H1 (cell line): Measurements from ENCODE around the gene TIE1. TPM values are rescaled to one million over a fixed set of nuclear protein-coding genes. Genes with fewer than 3 reads are reported as not detected.

Experiments used
- CHD1 ChIP-seq: IDR thresholded peaks from 2 replicates; pipeline ENCODE4 v1.6.1; 2012; ENCODE audit warnings: low read depth, low read length, improper control_type of control experiment
- CHD7 ChIP-seq: fragments of 300-600 bp; sonication (generic); IDR thresholded peaks from 2 replicates; pipeline ENCODE4 v1.7.1; 2012; ENCODE audit warnings: low read length, moderate library complexity, mild to moderate bottlenecking, inconsistent platforms; ENCODE audit not compliant: insufficient replicate concordance
- EP300 ChIP-seq, 2 experiments: IDR thresholded peaks; 1 replicate in 1 of 2; 2 replicates in 1 of 2; pipeline ENCODE4 v1.6.1; 2011 to 2012; ENCODE audit warnings: low read depth in 2 of 2, low read length in 2 of 2, mild to moderate bottlenecking in 2 of 2, borderline replicate concordance in 1 of 2, inconsistent platforms in 1 of 2, moderate library complexity in 1 of 2
- JUND ChIP-seq: IDR thresholded peaks from 2 replicates; pipeline ENCODE4 v1.6.1; 2011; ENCODE audit warnings: mild to moderate bottlenecking, improper control_type of control experiment, low read length
- KDM5A ChIP-seq: fragments of 200-600 bp; IDR thresholded peaks from 2 replicates; pipeline ENCODE4 v1.7.1; 2012; ENCODE audit warnings: mild to moderate bottlenecking, low read length, inconsistent platforms, mixed read lengths
- PHF8 ChIP-seq: fragments of 200-600 bp; sonication (generic); conservative IDR thresholded peaks from 2 replicates; pipeline ENCODE4 v1.7.1; 2012; ENCODE audit warnings: low read depth, mild to moderate bottlenecking, inconsistent platforms, low read length, moderate library complexity
- POU5F1 ChIP-seq: IDR thresholded peaks from 2 replicates; pipeline ENCODE4 v1.6.1; 2011; ENCODE audit warnings: low read depth, mild to moderate bottlenecking, low read length, moderate library complexity
- SP2 ChIP-seq: IDR thresholded peaks from 2 replicates; pipeline ENCODE4 v1.6.1; 2012; ENCODE audit warnings: mild to moderate bottlenecking, low read length, inconsistent platforms
- TAF7 ChIP-seq: optimal IDR thresholded peaks from 2 replicates; pipeline ENCODE3; 2011; ENCODE audit warnings: low read depth, mild to moderate bottlenecking, inconsistent platforms, low read length, moderate library complexity, borderline replicate concordance
- TBP ChIP-seq: IDR thresholded peaks from 2 replicates; pipeline ENCODE4 v1.6.1; 2011; ENCODE audit warnings: low read depth, low read length, improper control_type of control experiment
- TCF12 ChIP-seq: IDR thresholded peaks from 2 replicates; pipeline ENCODE4 v1.6.1; 2011; ENCODE audit warnings: low read depth, mild to moderate bottlenecking, low read length
- polyA plus RNA-seq, 7 experiments: library from polyadenylated mRNA; depleted of rRNA in 3 of 7; stranded (reverse) in 5 of 7; unstranded in 2 of 7; fragments of >200 nt in 5 of 7; fragments of 200-250 nt in 2 of 7; gene quantifications; 1 replicate in 5 of 7; 2 replicates in 1 of 7; 4 replicates in 1 of 7; pipeline versions ENCODE4 v1.2.1 to v1.2.3, GENCODE V29; 2011 to 2013; ENCODE audit warnings: missing spikeins in 2 of 7, mixed read lengths in 2 of 7
- total RNA-seq: library from RNA; stranded (reverse); fragmentation: NEBNext Ultra II Directional; extraction: Animal tissue kit (Norgen Biotek cat#: 25700); gene quantifications from 2 replicates; pipeline ENCODE4 v1.2.1, GENCODE V29; 2021

The TIE1 gene
- total and polyA plus RNA-seq, 2 of the 8 experiments (the other 6 are each of a cell fraction or from before 2014, with no cell fraction given): 0.74 to 2.2 TPM

- no peak for TF ChIP-seq CHD7
- TF ChIP-seq CHD1: no peak
- TF ChIP-seq TAF7: no peak
- TF ChIP-seq POU5F1: no peak
- no peak for TF ChIP-seq EP300 (IDR thresholded peaks at IDR 0.05; ENCODE audit: borderline replicate concordance in 1 of 2, low read depth in 2 of 2, low read length in 2 of 2)
- no peak for TF ChIP-seq SP2
- TF ChIP-seq KDM5A: no peak
- TF ChIP-seq JUND: no peak
- peak; percentile 81 for TF ChIP-seq PHF8
- TF ChIP-seq TBP: peak; percentile 22; the same call in 1 of the 2 replicates
- no peak for TF ChIP-seq TCF12
Observed at GRCh38 chr1:43348809-43349593, 48.2 kb downstream of the TIE1 start (continued).
